Liver (tissue), 3 donors: Measurements from ENCODE around the gene TSPYL4.

Source experiments
- EGR1 ChIP-seq, 2 donors: IDR thresholded peaks; 2 replicates each; pipeline ENCODE4 v1.6.1; 2016 to 2018; ENCODE audit warnings: antibody characterized with exemption in 2 of 2, low read depth in 2 of 2
- JUND ChIP-seq, 2 donors: IDR thresholded peaks; 2 replicates each; pipeline ENCODE4 v1.6.1; 2016; ENCODE audit warnings: antibody characterized with exemption in 2 of 2
- RAD21 ChIP-seq, 2 donors: IDR thresholded peaks; 2 replicates each; pipeline ENCODE4 v1.6.1; 2016; ENCODE audit warnings: antibody characterized with exemption in 2 of 2, mild to moderate bottlenecking in 2 of 2
- RXRA ChIP-seq, 2 donors: IDR thresholded peaks; 2 replicates each; pipeline ENCODE4 v1.6.1; 2017 to 2018; ENCODE audit warnings: antibody characterized with exemption in 2 of 2, mild to moderate bottlenecking in 1 of 2
- SP1 ChIP-seq: IDR thresholded peaks from 2 replicates; pipeline ENCODE4 v1.6.1; 2018; ENCODE audit warnings: antibody characterized with exemption, mild to moderate bottlenecking
- TF ChIP-seq, protein P1 (sequence below): fragments of 150-350 bp; IDR thresholded peaks from 2 replicates; pipeline ENCODE4 v1.5.1; 2017; ENCODE audit warnings: improper control_type of control experiment, low read depth, low read length; ENCODE audit not compliant: missing input control
- donor health status: healthy.
- donor health status: healthy.

DNA sequence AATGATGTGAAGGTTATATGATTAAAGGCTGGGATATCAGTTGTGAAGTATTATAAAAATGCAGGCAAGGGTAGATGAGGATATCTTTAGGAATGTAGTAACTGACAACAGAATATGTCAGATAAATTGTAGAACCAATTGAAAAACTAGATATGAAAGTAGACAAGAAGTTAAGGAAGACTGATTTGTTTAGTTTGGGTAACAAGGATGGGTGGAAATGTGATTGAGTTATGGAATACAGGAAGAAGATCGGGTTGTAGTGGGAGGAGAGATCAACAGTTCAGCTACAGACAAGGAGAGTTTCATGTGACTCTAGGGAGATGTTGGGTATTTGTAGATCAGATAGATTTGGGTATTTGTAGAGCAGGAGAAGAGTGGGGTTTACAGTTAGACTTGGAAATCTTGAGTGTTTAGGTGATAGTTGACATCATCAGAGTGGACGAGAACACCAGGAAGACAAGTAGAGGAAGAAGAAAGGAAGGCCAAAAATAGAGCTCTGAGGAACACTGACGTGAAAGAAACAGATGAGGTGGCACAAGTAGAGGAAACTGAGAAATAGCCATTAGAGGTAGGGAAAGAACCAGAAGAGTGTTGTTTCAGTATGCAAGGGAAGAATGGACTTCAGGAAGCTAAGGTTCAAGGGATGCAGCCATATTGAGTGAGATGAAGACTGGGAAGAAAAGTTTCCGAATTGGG is 38.0 kb upstream of the TSPYL4 start:
- TF ChIP-seq, protein P1, sequence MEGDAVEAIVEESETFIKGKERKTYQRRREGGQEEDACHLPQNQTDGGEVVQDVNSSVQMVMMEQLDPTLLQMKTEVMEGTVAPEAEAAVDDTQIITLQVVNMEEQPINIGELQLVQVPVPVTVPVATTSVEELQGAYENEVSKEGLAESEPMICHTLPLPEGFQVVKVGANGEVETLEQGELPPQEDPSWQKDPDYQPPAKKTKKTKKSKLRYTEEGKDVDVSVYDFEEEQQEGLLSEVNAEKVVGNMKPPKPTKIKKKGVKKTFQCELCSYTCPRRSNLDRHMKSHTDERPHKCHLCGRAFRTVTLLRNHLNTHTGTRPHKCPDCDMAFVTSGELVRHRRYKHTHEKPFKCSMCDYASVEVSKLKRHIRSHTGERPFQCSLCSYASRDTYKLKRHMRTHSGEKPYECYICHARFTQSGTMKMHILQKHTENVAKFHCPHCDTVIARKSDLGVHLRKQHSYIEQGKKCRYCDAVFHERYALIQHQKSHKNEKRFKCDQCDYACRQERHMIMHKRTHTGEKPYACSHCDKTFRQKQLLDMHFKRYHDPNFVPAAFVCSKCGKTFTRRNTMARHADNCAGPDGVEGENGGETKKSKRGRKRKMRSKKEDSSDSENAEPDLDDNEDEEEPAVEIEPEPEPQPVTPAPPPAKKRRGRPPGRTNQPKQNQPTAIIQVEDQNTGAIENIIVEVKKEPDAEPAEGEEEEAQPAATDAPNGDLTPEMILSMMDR = no peak
- no peak for TF ChIP-seq RAD21 (IDR thresholded peaks at IDR 0.05)
- no peak for TF ChIP-seq JUND (IDR thresholded peaks at IDR 0.05)
- TF ChIP-seq SP1 = no peak
- TF ChIP-seq RXRA (IDR thresholded peaks at IDR 0.05) = no peak
- no peak for TF ChIP-seq EGR1 (IDR thresholded peaks at IDR 0.05; ENCODE audit: low read depth in 2 of 2)
